HL-60/S4 treated with retinoic acid at 250 ng/mL for 4 days and 3 days (cell line): ENCODE data around the gene CUEDC2.

Experiments used
- in situ Hi-C: fragments of 300-500 bp; cut with MboI; formaldehyde crosslinking; loops from 2 replicates; pipeline ENCODE4 v1.7.0; 2022; ENCODE audit warnings: low sequenced_read_pairs

The CUEDC2 gene

DNA sequence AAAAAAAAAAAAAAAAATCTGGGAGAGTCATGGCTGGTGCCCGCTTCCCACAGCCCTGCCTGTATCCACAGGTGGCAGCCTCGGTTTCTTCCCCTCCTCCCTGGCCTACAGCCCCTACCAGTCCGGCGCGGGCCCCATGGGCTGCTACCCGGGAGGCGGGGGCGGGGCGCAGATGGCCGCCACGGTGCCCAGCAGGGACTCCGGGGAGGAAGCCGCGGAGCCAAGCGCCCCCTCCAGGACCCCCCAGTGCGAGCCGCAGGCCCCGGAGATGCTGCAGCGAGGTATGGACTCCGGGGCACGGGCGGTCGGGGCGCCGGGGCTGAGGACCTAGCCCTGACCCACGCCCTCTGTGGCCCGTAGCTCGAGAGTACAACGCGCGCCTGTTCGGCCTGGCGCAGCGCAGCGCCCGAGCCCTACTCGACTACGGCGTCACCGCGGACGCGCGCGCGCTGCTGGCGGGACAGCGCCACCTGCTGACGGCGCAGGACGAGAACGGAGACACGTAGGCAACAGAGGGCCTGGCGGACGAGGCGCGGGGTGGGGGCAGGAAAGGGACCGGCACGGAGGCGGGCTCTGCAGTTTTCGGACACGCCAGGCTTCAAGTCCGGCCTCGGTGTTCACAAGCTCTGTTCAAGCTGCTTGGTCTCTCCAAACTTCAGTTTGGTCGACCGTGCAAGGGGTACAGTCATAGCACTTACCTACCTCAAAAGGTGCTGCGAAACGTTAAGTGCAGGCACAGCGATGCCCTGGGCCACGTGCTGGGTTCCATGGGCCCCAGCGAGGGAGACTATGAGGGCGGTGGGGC lies 33.0 kb downstream of the CUEDC2 start:
- in situ Hi-C loops = no loop called here

DNA sequence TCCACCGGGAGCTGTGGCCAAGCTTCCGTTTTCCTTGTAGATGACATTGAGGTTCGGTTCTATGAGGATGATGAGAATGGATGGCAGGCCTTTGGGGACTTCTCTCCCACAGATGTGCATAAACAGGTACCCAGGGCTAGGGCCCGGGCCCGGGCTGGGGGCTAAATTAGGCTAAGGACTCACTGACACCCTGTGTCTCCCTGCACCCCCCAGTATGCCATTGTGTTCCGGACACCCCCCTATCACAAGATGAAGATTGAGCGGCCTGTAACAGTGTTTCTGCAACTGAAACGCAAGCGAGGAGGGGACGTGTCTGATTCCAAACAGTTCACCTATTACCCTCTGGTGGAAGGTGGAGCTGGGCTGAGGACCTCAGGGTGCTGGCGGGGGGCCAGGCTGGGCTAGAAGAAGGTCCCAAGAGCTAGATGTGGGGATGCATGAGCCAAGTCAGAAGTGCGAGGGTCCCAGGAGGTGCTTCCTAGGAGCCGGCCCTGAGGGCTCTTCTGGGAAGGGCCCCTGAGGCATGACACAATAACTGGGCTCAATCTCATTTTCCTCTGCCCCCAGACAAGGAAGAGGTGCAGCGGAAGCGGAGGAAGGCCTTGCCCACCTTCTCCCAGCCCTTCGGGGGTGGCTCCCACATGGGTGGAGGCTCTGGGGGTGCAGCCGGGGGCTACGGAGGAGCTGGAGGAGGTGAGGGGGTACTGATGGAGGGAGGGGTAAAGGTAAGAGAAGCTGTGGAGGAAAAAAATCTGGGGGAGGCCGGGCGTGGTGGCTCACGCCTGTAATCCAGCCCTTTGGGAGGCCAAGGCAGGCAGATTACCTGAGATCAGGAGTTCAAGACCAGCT lies 34.0 kb downstream of the CUEDC2 start:
- in situ Hi-C loops = no loop called here

DNA sequence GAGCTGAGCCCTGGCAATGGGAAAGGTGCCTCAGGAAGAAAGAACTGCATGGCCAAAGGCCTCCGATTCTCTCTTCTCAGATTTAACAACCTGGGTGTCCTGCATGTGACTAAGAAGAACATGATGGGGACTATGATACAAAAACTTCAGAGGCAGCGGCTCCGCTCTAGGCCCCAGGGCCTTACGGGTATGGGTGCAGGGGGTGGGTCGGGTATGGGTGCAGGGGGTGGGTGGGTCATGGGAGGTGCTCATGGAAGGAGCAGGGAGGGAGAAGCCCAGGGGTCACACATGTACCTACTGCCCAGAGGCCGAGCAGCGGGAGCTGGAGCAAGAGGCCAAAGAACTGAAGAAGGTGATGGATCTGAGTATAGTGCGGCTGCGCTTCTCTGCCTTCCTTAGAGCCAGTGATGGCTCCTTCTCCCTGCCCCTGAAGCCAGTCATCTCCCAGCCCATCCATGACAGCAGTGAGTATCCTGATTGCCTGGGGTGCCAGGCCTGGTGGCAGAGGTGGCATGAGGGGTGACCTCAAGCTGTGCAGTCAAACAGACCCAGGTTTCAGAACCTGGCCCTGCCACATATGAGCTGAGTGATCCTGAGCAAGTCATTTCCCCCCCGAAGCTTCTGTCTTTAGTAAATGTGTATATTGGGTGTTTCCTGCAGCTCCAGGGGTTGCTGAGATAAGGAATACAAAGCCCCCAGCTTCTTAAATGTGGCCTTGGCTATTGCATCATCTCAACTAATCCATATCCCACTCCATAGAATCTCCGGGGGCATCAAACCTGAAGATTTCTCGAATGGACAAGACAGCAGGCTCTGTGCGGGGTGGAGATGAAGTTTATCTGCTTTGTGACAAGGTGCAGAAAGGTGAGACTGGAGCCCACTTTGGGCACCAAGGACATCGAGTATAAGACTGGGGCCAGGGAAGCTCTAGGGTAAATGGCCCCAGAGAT lies 34.9 kb downstream of the CUEDC2 start:
- in situ Hi-C loops = no loop called here

DNA sequence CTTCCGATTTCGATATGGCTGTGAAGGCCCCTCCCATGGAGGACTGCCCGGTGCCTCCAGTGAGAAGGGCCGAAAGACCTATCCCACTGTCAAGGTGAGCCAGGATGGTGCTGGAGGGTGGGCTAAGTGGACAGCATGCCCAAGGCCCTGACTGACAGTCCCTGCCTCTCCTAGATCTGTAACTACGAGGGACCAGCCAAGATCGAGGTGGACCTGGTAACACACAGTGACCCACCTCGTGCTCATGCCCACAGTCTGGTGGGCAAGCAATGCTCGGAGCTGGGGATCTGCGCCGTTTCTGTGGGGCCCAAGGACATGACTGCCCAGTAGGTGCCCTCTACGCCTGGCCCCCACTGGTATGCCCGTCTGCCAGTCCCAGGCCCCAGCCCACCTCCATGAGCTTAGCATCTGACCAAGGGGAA lies 35.6 kb downstream of the CUEDC2 start:
- in situ Hi-C loops = no loop called here

GRCh38 chr10:102396317-102396650 lies 36.1 kb downstream of the CUEDC2 start:
- in situ Hi-C loops = no loop called here

- in situ Hi-C loops = no loop called here
Observed at GRCh38 chr10:102395400-102396316, 36.7 kb downstream of the CUEDC2 start, which contains the start of gene NFKB2. NFKB2 (plus strand) TSS chr10:102395705; CDS start chr10:102395960, 255 bp downstream.

DNA sequence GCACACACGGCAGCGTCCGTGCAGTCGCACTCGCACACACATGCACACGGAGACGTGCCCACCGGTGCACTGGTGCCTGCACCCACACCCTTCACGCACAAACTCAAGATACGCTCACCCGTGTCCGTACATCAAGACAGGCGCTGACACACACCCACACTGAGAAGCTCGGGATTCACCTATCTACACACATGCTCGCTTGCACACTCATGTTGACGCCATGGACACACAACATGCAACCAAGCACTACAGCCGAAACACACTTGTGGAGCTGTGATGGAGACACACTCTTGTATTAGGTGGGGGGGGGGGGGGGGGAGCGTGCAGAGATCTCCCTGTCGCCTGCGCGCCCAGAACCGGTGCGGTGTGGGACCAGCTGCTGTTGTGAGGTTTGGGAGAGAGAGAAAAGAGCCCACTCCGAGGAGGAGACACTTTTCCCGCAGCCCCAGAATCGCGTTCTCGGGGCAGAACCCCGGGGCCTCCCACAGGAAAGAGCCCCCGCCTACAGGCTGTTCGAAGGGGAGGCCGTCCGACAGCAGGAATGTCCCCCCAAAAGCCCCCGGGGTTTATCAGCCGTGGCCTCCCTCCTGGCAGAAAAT lies 37.5 kb downstream of the CUEDC2 start:
- in situ Hi-C loops = no loop called here

GRCh38 chr10:102394079-102394800 lies 38.1 kb downstream of the CUEDC2 start:
- in situ Hi-C loops = no loop called here

DNA sequence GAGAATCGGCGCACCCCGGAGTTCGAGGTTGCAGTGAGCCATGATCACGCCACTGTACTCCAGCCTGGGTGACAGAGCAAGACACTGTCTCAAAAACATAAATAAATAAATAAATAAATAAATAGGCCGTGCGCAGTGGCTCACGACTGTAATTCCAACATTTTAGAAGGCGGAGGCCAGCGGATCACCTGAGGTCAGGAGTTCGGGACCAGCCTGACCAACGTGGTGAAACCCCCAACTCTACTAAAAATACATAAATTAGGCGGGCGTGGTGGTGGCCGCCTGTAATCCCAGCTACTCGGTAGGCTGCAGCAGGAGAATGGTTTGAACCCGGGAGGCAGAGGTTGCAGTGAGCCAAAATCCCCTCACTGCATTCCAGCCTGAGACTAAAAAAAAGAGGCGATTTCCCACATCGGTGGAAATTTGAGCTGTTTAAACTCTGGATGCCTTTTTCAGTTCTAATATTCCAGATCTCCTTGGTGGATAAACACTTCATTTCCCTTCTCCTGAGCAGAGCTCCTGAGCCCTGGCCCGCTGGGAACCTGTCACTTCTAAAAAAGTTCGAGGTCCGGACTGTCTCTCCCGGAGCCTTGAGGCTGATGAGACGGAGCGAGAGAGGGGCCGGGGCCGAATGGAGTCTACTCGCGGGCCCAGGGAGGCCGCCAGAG lies 38.8 kb downstream of the CUEDC2 start:
- in situ Hi-C loops = no loop called here

DNA sequence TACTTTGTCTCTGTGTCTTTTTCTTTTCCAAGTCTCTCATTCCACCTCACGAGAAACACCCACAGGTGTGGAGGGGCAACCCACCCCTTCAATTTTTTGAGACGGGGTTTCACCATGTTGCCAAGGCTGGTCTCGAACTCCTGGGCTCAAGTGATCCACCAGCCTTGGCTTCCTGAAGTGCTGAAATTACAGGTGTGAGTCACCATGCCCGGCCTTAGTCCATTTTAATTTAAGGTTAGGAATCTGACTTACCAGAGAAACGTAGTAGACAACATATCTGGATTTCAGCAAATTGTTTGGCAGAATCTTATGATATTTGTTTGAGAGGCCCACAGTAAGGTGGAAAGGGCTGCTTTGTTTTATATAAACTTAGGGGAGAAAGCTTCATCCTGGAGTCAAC lies 40.1 kb downstream of the CUEDC2 start:
- in situ Hi-C loops = no loop called here

DNA sequence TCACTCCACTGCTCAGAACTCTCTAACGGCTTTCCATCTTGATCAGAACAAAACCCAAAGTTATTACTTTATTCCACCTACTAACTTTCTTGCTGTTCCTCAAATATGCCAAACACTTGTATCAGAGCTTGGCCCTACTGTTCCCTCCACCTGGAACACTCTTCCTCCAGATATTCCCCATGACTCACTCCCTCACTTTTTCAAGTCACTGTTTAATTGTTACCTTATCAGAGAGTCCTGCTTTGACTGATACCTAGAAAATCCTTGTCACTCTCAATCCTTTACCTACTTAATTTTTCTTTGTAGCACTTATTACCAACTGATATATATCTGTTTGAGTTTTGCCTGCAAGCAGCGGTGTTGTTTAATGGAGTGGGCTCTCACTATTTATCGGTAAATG lies 42.5 kb downstream of the CUEDC2 start:
- in situ Hi-C loops = no loop called here

DNA sequence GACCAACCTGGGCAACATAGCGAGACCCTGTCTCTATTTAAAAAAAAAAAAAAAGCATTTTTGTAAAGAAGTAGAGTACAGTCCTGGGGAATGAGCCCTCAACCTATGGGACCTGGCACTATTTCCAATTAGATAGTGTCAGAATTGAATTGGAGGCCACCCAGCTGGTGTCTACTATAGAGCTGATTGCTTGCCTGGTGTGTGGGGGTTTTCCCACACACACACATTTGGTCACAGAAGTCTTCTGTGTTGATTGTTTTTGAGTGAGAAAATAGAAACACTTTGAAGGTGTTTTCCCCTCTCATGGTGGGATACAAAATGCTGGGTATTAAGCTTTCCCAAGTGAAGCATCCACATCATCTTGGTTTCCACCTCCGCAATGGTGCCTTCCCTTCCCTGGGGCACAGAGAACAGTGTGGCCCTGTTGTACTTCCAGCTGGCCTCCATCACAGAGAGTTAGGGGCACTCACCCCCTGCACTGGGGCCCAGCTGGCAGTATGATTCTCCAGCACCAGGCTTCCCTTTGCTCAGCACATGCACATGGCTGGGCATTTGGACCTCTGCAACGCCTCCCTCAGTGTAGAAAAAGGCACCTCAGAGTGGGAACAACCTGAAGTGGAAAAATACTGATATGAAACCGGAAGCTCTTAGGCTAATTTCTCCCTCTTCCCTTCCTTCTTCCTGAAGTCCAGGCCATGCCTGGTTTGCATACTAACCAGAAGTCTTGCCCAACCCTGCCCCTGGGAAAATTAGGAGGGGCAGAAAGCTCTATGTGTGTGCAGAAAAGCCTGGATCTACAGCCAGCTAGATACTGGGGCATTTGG lies 47.6 kb downstream of the CUEDC2 start:
- in situ Hi-C loops = no loop called here

DNA sequence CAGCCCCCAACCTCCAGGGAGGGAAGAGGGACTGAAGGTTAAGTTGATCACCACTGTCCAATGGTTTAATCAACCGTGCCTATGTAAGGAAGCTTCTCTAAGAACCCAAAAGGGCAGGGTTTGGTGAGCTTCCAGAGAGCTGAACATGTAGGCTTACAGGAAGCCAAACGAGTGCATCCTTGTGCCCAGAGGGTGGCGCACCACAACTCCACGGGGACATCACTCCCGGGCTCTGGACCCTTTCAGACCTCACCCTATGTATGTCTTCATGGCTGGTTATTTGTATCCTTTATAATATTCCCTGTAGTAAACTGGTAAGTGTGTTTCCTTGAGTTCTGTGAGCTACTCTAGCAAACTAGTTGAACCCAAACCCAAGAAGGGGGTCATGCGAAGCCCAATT lies 48.3 kb downstream of the CUEDC2 start:
- in situ Hi-C loops = no loop called here

GRCh38 chr10:102382871-102383270 lies 49.5 kb downstream of the CUEDC2 start:
- in situ Hi-C loops = no loop called here

DNA sequence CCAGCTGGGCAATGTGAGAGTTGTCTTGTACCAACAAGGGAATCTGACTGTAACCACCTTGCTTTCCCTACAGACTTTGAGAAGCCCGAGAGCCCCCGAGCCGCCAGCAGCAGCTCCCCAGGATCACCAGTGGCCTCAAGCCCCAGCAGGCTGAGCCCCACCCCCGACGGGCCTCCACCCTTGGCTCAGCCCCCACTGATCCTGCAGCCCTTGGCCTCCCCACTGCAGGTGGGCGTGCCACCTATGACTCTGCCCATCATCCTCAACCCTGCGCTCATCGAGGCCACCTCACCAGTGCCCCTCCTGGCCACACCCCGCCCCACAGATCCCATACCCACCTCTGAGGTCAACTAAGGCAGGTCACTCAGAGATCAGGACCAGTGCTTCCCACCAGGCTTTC lies 50.4 kb downstream of the CUEDC2 start:
- in situ Hi-C loops = no loop called here

- in situ Hi-C loops = no loop called here
Observed at GRCh38 chr10:102379383-102379782, 53.0 kb downstream of the CUEDC2 start.

GRCh38 chr10:102376901-102377300 lies 55.5 kb downstream of the CUEDC2 start:
- in situ Hi-C loops = no loop called here

DNA sequence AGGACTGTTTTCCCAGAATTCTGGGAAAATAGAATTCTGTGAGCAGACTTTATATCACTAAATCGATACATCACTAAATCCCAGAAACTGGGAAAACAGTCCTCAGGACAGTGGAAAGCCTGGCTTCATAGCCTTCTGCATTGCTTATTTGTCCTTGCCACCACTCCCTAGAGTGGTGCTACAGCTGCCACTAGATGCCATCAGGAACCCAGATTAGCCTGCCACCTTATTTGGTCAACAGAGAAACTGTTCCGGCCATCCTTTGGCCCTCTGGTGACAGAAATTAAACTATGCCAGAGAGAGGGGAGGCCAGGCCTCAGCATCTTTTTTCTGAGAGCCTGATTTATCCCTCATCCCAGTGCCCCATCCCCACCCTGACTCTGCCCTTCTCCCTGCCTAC lies 56.5 kb downstream of the CUEDC2 start:
- in situ Hi-C loops = no loop called here
